ENCODE data around the gene ENO1. TPM values are rescaled to one million over a fixed set of nuclear protein-coding genes. Genes with fewer than 3 reads are reported as not detected.

ENO1 gene
- total and polyA plus RNA-seq, 2 of the 4 experiments (the other 2 are of a cell fraction) = 2,125 to 3,643 TPM

DNA sequence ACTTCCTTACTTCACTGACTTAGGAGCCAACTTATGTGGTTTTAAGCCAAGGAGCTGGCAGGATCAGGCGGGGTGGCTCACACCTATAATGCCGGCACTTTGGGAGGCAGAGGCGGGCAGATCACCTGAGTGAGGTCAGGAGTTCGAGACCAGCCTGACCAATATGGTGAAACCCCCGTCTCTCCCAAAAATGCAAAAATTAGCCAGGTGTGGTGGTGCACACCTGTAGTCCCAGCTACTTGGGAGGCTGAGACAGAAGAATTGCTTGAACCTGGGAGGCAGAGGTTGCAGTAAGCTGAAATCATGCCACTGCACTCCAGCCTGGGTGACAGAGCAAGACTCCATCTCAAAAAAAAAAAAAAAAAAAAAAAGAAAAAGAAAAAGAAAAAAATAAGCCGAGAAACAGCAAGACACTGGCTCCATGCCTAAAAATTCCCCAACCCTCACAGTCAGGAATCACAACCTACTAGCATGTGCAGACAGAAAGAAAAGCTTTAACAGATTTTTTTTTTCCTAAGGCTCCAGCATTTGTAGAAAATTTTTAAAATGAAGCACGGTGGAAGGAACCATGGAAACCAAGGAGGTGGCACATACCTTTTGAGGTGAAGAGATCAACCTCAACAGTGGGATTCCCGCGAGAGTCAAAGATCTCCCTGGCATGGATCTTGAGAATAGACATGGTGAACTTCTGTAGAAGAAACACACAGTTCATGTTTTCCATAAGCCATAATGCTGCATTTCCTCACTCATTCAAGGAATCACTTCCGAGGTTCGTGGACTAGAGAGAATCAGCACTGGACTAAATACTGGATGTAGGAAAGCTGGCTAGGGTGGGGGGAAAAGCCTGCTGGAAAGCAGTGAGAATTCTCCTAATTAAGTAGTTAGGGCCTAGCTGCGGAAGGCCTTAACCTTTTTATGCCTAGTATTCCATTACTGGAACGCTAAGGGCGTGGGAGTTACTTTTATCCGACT lies 4.0 kb downstream of the ENO1 start (continued):
- TF ChIP-seq RCOR1 (IDR thresholded peaks at IDR 0.05; ENCODE audit: insufficient replicate concordance, low read length) (no peak), CHD1 (IDR thresholded peaks at IDR 0.05; ENCODE audit: low read depth, low read length) (no peak), FOS (IDR thresholded peaks at IDR 0.05; ENCODE audit: low read depth, low read length) (no peak)
